ENCODE data around the gene EIF4A3.

- TF ChIP-seq KLF16 (IDR thresholded peaks at IDR 0.05) (no peak), XRCC5 (IDR thresholded peaks at IDR 0.05; ENCODE audit: low read depth, low read length) (no peak), SNRNP70 (optimal IDR thresholded peaks at IDR 0.05; ENCODE audit: low read depth, low read length) (no peak), E2F4 (CRISPR knock-in tag; IDR thresholded peaks at IDR 0.05; ENCODE audit: low read depth) (no peak)
Observed at GRCh38 chr17:80095844-80096475, 51.0 kb downstream of the EIF4A3 start.
